Colon (tissue), 2 donors: Measurements from ENCODE around the gene SPEM1.

Experiments
- FAIRE-seq: peaks from 2 replicates; lab custom pipeline; 2012; peaks lifted over from hg19 to GRCh38; lab: Jason Lieb, UNC
- donor health status: control.
- donor health status: control.

SPEM1 gene

GRCh38 chr17:7418472-7419152 is 1.5 kb upstream of the SPEM1 start:
- FAIRE-seq, result no peak

- FAIRE-seq, result no peak
Measured at GRCh38 chr17:7421186-7421585, 1.1 kb downstream of the SPEM1 start.

GRCh38 chr17:7423679-7424078 is 3.6 kb downstream of the SPEM1 start:
- FAIRE-seq, result no peak

GRCh38 chr17:7425316-7425715 is 5.2 kb downstream of the SPEM1 start, which contains the start of gene SPEM2:
Gene SPEM2, plus strand, starts transcription at chr17:7425616. Its CDS starts 73 bp downstream, at chr17:7425689.
- no peak for FAIRE-seq

- FAIRE-seq, result no peak
Measured at GRCh38 chr17:7425756-7426155, 5.6 kb downstream of the SPEM1 start.

- no peak for FAIRE-seq
Measured at GRCh38 chr17:7426203-7426863, 6.2 kb downstream of the SPEM1 start.

GRCh38 chr17:7426896-7427489 is 6.9 kb downstream of the SPEM1 start:
- FAIRE-seq, result no peak

- no peak for FAIRE-seq
Measured at GRCh38 chr17:7427549-7427948, 7.4 kb downstream of the SPEM1 start.

- no peak for FAIRE-seq
Measured at GRCh38 chr17:7428557-7428956, 8.4 kb downstream of the SPEM1 start, which contains the start of gene SPEM3. Gene SPEM3, plus strand, starts transcription at chr17:7428857. Its CDS starts 46 bp downstream, at chr17:7428903.

- FAIRE-seq, result no peak
Measured at GRCh38 chr17:7429722-7430121, 9.6 kb downstream of the SPEM1 start.

GRCh38 chr17:7431231-7431630 is 11.1 kb downstream of the SPEM1 start:
- FAIRE-seq, result no peak

GRCh38 chr17:7432296-7432695 is 12.2 kb downstream of the SPEM1 start:
- no peak for FAIRE-seq

- FAIRE-seq, result no peak
Measured at GRCh38 chr17:7435676-7436555, 15.8 kb downstream of the SPEM1 start.

GRCh38 chr17:7436556-7437368 is 16.6 kb downstream of the SPEM1 start:
- no peak for FAIRE-seq

GRCh38 chr17:7437369-7437863 is 17.3 kb downstream of the SPEM1 start:
- FAIRE-seq, result no peak

- no peak for FAIRE-seq
Measured at GRCh38 chr17:7437950-7438614, 18.0 kb downstream of the SPEM1 start.

GRCh38 chr17:7438656-7439460 is 18.7 kb downstream of the SPEM1 start:
- no peak for FAIRE-seq

- no peak for FAIRE-seq
Measured at GRCh38 chr17:7439462-7440112, 19.5 kb downstream of the SPEM1 start, which contains the start of gene FGF11. Gene FGF11, plus strand, starts transcription at chr17:7439512. Its CDS starts 109 bp downstream, at chr17:7439621.
